ENCODE results near the gene ABHD12B.

DNA sequence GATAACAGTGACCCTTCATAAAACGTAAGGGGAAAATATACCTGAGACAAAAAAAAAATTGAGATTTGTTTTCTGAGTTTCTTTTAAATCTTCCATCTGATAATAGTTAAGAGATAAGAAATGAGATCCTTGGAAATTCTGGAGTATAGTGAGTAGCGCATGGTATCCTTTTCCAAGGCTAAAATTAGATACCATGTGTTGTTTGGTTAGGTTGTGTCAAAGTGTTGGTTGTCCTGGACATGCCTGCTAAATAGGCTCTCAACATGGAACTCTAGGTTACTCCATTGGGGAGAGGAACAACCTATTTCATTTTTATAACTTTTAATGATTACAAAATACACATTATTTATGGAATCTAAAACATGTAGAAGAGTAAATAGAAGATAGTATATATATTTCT, 57.7 kb downstream of the ABHD12B start:
- TF ChIP-seq, protein P1, sequence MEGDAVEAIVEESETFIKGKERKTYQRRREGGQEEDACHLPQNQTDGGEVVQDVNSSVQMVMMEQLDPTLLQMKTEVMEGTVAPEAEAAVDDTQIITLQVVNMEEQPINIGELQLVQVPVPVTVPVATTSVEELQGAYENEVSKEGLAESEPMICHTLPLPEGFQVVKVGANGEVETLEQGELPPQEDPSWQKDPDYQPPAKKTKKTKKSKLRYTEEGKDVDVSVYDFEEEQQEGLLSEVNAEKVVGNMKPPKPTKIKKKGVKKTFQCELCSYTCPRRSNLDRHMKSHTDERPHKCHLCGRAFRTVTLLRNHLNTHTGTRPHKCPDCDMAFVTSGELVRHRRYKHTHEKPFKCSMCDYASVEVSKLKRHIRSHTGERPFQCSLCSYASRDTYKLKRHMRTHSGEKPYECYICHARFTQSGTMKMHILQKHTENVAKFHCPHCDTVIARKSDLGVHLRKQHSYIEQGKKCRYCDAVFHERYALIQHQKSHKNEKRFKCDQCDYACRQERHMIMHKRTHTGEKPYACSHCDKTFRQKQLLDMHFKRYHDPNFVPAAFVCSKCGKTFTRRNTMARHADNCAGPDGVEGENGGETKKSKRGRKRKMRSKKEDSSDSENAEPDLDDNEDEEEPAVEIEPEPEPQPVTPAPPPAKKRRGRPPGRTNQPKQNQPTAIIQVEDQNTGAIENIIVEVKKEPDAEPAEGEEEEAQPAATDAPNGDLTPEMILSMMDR (conservative IDR thresholded peaks at IDR 0.05; ENCODE audit: low read depth, low read length), result no peak
- TF ChIP-seq EZH2 (IDR thresholded peaks at IDR 0.05; ENCODE audit: borderline replicate concordance, low read depth, low read length, poor library complexity, severe bottlenecking), result no peak

All from A673 (cell line).